Activated naive CD4-positive, alpha-beta T cell treated with anti-CD3 and anti-CD28 coated beads, Interleukin-2, amount 10 ng/mL, durations not matched to agents 7 days and 5 days (primary cell): ENCODE measurements around the gene ENO4.

Experiments
- CTCF ChIA-PET: fragments of 350-600 bp; sonication (Branson Sonifier 250); formaldehyde crosslinking; loops from one replicate; lab custom pipeline; 2021; ENCODE audit warnings: antibody characterized with exemption; lab: Charles Lee
- DNase-seq: peaks from one replicate; pipeline ENCODE4 v3.0.0-alpha.2; 2020
- H3K27ac Mint-ChIP-seq: one replicate; pipeline ENCODE4 v1.8.0; 2021; ENCODE audit warnings: mild to moderate bottlenecking, moderate library complexity, mixed read lengths
- H3K27me3 Mint-ChIP-seq: one replicate; pipeline ENCODE4 v1.8.0; 2021; ENCODE audit warnings: mild to moderate bottlenecking, mixed read lengths
- H3K36me3 Mint-ChIP-seq: one replicate; pipeline ENCODE4 v1.8.0; 2021; ENCODE audit warnings: mixed read lengths
- H3K4me1 Mint-ChIP-seq: one replicate; pipeline ENCODE4 v1.8.0; 2021; ENCODE audit warnings: mixed read lengths
- H3K4me3 Mint-ChIP-seq: one replicate; pipeline ENCODE4 v1.8.0; 2021; ENCODE audit warnings: mild to moderate bottlenecking, moderate library complexity, mixed read lengths
- H3K9me3 Mint-ChIP-seq: one replicate; pipeline ENCODE4 v1.8.0; 2021; ENCODE audit warnings: mixed read lengths

Gene ENO4

DNA sequence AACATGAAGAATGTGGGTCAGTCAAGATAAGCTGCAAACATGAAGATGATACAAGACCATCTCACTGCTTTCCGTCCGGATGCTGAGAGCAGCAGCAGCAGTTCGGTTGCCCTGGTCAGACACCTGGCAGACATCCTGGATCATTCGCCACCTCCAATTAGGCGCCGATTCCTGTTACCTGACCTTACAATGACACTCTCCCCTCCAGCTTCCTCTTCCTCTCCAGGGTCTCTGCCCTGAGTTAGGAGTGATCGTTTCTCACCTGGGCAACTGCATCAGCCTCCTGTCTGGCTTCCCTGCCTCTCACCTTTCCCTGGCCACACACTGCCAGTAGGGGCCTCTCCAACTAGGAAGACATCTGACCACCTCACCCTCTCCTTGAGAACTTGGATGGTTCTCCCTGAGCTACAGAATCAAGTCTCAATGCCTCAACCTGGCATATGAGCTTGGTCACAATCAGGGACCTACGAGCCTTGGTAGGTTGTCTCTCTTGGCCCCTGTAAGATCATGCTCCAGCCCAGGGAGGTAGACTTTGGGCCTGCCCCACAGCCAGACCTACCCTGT, 31.4 kb upstream of the ENO4 start:
- Mint-ChIP-seq H3K36me3 (no peaks in the 10 kb centered on the region), H3K27me3 (peaks cover 20% of the 10 kb centered on the region), H3K4me3 (no peak overlapping the region), H3K9me3 (peaks cover 2% of the 10 kb centered on the region), H3K4me1 (no peaks in the 10 kb centered on the region), H3K27ac (no peak overlapping the region)
- CTCF ChIA-PET = no interaction called here
- no peak for DNase-seq

DNA sequence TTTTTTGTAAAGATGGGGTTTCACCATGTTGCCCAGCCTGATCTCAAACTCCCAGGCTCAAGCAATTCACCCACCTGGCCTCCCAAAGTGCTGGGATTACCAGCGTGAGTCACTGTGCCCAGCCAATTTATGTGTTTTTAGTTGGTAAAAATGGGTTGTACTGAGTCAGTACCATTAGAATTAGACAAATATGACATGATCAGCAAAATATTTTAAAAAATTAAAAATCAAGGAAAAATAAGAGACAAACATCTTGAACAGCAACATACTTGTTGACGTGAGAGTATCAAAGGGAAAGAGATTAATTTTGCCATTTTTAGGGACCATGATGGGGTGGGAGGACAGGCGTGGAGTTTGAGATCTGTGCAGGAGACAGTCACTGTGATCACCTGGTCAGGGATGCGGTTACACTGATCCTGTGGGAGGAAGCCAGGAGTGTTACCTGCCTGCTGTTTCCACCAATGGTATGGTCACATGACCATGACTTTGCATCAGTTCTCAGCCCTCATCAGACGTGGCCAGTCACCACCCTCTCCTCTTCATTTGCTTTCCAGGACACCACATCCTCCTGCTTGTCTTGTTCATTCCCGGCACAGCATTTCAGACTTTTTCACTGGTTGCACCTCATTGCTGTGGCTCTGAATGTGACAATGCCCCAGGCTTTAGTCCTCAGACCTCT, 29.2 kb upstream of the ENO4 start:
- Mint-ChIP-seq H3K27me3 (peaks cover 15% of the 10 kb centered on the region), H3K36me3 (no peaks in the 10 kb centered on the region), H3K9me3 (peaks cover 2% of the 10 kb centered on the region), H3K4me3 (no peak overlapping the region), H3K27ac (no peak overlapping the region), H3K4me1 (no peaks in the 10 kb centered on the region)
- DNase-seq = no peak
- CTCF ChIA-PET = no interaction called here

DNA sequence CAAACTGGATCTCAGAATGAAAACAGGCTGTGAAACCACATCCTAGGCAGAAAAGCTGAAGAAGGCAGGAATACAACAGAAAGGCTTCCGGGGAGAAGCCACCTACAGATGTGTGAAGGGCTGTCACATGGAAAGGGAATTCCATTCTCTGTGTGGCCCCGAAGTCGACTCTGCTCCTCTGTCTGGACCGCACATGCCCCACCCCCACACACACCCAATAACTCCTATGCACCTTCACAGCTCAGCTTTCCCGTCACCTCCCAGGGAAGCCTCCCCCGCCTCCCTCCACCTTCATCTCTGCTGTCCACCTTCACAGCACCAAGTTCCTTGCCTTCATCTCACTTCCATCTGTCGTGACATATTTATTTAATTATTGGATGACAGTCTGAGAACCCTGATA, 23.4 kb upstream of the ENO4 start:
- Mint-ChIP-seq H3K4me1 (no peaks in the 10 kb centered on the region), H3K36me3 (no peaks in the 10 kb centered on the region), H3K27me3 (peaks cover 3% of the 10 kb centered on the region), H3K4me3 (no peak overlapping the region), H3K9me3 (peaks cover under 1% of the 10 kb centered on the region), H3K27ac (no peak overlapping the region)
- DNase-seq = no peak
- CTCF ChIA-PET = no interaction called here

DNA sequence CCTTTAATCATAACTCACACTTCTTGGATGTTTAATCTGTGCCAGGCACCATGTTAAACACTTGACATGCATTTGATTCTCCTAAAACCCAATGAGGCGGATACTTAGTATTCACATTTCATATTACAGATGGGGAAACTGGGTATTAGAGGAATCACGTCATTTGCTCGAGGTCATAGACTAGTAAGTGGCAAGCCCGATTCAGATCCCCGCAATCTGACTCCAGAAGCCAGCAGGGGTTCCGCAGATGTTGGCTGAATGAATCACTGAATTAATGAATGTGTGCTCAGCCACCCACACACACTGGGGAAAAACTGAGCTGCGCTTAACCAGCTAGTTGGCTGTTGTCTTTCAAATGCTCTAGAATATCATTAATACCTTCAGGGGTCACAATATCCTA, 22.5 kb upstream of the ENO4 start:
- H3K27ac Mint-ChIP-seq = no peak overlapping the region
- H3K4me1 Mint-ChIP-seq = no peaks in the 10 kb centered on the region
- no peaks in the 10 kb centered on the region for H3K9me3 Mint-ChIP-seq
- CTCF ChIA-PET = no interaction called here
- H3K4me3 Mint-ChIP-seq = no peak overlapping the region
- no peaks in the 10 kb centered on the region for H3K36me3 Mint-ChIP-seq
- peaks cover 3% of the 10 kb centered on the region for H3K27me3 Mint-ChIP-seq
- no peak for DNase-seq

DNA sequence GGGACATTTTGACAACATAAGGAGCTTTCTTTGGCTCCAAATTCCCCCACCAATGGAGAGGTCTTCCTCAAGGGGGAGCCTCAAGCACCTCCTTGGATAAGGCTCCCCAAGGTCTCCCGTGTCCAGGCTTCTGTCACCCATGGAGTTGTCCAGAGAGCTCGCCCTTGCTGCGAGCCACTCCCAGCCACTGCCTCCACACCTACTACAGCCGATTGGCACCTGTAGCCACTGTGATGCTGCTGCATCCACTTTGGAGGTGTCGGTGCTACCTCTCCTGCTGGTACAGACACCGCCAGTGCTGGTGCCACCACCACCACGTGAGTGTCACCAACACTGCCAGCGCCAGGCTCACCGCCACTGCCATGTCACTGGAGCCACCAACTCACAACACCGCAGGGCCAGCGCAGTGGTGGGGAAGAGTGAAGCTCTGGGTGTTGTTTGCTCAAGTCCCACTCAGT, 22.1 kb upstream of the ENO4 start:
- no peak for DNase-seq
- H3K36me3 Mint-ChIP-seq = no peaks in the 10 kb centered on the region
- H3K9me3 Mint-ChIP-seq = no peaks in the 10 kb centered on the region
- CTCF ChIA-PET = no interaction called here
- H3K27ac Mint-ChIP-seq = no peak overlapping the region
- no peaks in the 10 kb centered on the region for H3K4me1 Mint-ChIP-seq
- H3K27me3 Mint-ChIP-seq = peaks cover 3% of the 10 kb centered on the region
- no peak overlapping the region for H3K4me3 Mint-ChIP-seq

DNA sequence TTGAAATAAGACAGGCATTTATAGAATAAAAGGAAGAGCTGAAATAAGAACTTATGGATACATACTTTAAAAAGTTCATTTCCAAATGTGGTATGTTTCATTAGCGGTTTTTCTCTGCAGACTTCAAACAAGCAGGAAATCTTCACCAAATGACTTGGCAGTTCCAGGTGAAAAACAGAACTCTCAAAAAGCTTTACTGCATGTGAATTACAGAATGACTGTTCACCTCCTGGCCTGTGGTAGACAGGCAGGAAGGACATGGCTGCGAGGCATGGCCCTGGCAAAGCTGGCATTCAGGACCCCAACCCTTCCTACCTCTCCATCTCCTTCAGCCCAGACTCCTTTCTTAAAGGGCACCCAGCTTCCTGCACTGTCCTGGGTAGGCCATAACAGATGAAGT, 21.2 kb upstream of the ENO4 start:
- no peak for DNase-seq
- H3K4me1 Mint-ChIP-seq = no peaks in the 10 kb centered on the region
- H3K9me3 Mint-ChIP-seq = no peaks in the 10 kb centered on the region
- no peaks in the 10 kb centered on the region for H3K36me3 Mint-ChIP-seq
- no peak overlapping the region for H3K4me3 Mint-ChIP-seq
- no peaks in the 10 kb centered on the region for H3K27me3 Mint-ChIP-seq
- H3K27ac Mint-ChIP-seq = no peak overlapping the region
- CTCF ChIA-PET = no interaction called here

DNA sequence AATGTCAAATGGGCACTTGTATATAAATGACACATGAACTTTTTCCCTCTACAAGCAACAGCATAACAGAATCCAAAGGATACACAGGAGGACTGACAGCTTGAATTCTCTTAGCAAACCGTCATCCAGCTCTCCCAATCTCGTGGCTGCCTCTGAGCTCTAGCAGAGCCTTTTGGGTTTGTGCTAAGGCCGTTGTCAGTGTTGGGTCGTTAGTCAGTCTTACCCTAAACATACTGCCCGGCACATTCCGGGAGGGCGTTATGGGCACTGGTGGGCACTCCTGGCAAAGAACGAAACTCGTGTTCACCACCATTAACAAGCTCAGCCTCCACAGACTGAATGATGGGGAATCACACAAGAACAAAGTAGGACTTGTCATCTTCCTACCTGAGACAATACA, 19.6 kb upstream of the ENO4 start:
- no peaks in the 10 kb centered on the region for H3K9me3 Mint-ChIP-seq
- CTCF ChIA-PET = no interaction called here
- H3K36me3 Mint-ChIP-seq = no peaks in the 10 kb centered on the region
- no peak overlapping the region for H3K4me3 Mint-ChIP-seq
- no peaks in the 10 kb centered on the region for H3K4me1 Mint-ChIP-seq
- no peak overlapping the region for H3K27ac Mint-ChIP-seq
- no peaks in the 10 kb centered on the region for H3K27me3 Mint-ChIP-seq
- no peak for DNase-seq

DNA sequence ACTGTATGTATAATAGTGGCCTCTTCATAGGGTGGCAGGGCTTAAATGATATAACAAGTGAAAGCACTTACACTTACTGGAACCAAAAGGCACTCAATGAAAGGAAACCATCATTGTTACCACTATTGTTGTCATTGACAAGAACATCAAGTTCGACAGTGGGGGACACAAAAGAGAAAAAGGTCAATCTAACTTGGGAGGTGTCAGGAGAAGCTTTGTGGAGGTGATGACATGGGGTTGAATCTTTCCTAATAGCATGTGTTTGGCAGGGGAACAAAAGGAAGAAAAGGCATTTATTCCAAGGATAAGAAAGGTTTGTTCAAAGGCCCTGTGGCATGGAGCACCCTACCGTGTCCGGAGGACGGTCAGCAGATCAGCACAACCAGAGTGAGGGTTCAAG, 18.2 kb upstream of the ENO4 start:
- H3K9me3 Mint-ChIP-seq = no peaks in the 10 kb centered on the region
- H3K36me3 Mint-ChIP-seq = no peaks in the 10 kb centered on the region
- no peak overlapping the region for H3K4me3 Mint-ChIP-seq
- H3K4me1 Mint-ChIP-seq = no peaks in the 10 kb centered on the region
- CTCF ChIA-PET = no interaction called here
- no peaks in the 10 kb centered on the region for H3K27me3 Mint-ChIP-seq
- no peak for DNase-seq
- H3K27ac Mint-ChIP-seq = no peak overlapping the region

DNA sequence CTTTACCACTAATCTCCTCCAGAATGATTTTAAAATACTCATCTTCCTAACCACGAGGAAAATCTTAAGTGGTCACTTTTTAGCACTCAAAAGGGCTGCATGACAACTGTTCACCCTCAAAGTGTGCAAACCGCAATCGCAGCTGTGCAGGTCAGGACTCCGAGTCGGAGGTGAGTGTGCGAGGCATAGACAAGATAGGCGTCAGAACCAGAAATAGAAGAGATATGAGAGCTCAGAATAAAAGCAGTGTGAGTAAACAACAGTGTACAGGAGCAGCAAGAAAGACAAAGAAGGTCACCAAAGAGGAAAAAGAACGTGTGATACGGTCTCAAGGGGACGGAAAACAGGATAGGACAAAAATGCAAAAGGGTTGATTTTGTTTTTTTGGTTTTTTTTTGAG, 17.5 kb upstream of the ENO4 start:
- Mint-ChIP-seq H3K9me3 (no peaks in the 10 kb centered on the region), H3K4me1 (no peaks in the 10 kb centered on the region), H3K27ac (no peak overlapping the region), H3K36me3 (no peaks in the 10 kb centered on the region), H3K27me3 (no peaks in the 10 kb centered on the region), H3K4me3 (no peak overlapping the region)
- CTCF ChIA-PET = no interaction called here
- no peak for DNase-seq

DNA sequence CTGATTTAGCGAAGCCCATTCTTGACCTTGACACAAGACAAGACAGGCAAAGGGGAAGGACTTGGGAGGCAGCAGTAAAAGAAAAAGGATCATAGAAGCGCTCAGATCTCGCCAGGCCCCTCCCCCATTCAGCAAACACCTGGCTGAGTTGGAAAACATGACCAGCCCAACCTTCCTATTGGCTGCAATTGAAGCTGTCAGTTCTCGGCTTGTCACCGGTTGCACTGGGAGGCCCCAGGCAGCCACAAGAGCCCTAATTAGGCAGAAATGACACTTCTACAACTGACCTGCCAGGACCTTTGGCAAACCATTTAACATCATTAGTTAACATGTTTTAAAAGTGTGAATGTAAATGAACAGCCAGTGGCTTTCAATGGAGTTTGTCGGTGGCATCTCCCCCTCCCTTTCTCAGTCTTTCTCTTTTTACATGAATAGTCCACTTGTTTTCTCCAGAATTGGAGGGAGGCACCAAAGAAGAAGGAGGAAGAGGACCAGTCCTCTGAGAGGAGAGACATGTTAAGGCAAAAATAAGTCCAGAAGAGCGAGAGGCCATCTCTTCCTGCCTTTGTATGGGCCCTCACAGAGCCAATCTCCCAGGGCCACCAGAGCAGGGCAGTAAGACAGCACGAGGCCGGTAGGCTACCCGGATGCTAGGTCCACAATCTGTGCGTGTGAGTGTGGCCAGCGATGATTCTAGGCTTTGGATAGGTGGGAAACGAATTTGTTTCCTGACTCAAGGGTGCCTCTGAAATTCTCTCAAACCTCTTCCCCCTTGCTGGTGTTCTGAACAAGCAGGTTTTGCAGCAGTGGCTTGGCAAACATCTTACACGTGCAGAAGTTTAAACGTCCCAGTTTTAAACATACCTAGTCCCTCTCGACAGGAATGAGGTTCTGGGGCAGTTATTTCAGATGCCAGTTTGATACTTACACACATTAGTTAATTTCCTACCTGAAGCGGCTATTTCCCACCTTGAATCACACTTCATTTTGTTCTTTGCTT, 15.0 kb upstream of the ENO4 start:
- CTCF ChIA-PET = no interaction called here
- DNase-seq = no peak
- no peak overlapping the region for H3K4me3 Mint-ChIP-seq

DNA sequence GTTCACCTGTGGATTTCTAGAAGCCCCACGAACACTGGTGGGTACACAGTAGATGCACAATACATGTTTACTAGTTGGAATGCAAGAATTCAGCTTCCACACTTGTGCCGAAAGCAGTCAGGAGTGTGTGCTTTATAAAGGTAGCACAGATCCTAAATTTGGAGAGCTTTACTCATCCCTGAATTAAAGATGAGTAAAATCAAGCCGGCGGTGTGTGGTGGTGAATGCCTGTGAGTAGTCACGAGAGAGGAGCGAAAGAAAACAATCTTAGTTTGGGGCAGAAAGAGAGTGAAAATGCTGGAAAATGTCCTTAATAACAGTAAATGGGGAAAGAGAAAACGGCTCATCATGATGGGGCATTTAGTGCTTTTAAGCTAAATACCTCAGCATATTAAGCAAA, 13.6 kb upstream of the ENO4 start:
- Mint-ChIP-seq H3K27me3 (no peaks in the 10 kb centered on the region), H3K4me1 (no peaks in the 10 kb centered on the region), H3K4me3 (no peak overlapping the region), H3K27ac (no peak overlapping the region), H3K9me3 (no peaks in the 10 kb centered on the region), H3K36me3 (no peaks in the 10 kb centered on the region)
- DNase-seq = no peak
- CTCF ChIA-PET = no interaction called here

More for the DNA sequence above, 15.0 kb upstream of the ENO4 start:
- Mint-ChIP-seq H3K36me3 (no peaks in the 10 kb centered on the region), H3K27ac (no peak overlapping the region), H3K4me1 (no peaks in the 10 kb centered on the region), H3K27me3 (no peaks in the 10 kb centered on the region), H3K9me3 (no peaks in the 10 kb centered on the region)

DNA sequence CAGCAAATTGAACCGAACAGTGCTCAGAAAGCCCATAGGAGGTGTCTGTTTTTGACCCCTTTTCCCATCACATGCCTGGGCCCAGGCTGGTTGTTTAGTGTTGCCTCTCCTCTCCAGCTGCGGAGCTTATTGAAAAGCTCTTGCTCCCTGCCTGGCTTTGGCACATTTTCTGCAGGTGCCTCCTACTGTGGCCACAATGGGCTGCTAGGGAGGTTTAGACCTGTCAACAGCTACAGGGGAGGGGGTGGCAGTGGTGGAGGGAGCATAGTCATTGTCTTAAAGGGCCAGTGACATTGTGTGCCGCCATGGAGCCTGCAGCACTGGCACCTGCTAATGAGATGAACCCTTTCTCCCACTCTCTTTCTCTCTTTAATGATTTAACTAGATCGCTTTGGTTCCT, 13.2 kb upstream of the ENO4 start:
- H3K36me3 Mint-ChIP-seq = no peaks in the 10 kb centered on the region
- no peak for DNase-seq
- H3K27me3 Mint-ChIP-seq = no peaks in the 10 kb centered on the region
- no peaks in the 10 kb centered on the region for H3K4me1 Mint-ChIP-seq
- no peaks in the 10 kb centered on the region for H3K9me3 Mint-ChIP-seq
- no peak overlapping the region for H3K27ac Mint-ChIP-seq
- CTCF ChIA-PET = no interaction called here
- H3K4me3 Mint-ChIP-seq = no peak overlapping the region

DNA sequence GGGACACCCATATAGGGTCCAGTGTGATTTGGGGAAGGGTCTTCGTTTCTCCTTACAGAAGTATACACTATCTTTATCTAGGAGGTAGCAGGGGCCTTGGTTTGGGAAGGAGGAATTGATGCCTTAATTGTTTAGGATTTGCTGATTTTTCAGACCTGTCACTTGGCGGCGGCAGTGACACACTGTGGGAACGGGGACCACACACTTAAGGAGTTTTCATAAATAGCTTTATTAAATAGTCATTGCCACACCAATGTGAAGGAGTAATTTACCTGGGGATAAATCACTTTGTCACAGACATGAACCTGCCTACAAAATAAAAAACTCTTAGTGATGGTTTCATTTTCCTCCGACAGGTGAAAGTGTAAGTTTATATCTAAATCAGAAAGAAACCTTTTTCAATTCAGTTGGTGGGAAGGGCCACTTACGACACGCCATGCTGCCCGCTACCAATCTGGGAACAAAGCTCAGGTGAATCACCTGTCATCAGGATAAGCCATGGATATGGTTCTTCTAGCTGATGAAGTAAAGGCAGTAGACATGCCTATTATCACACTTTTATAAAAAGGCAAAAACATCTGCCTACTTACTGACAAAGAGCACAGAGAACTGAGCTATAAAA, 12.3 kb upstream of the ENO4 start:
- H3K27ac Mint-ChIP-seq = no peak overlapping the region
- H3K4me3 Mint-ChIP-seq = no peak overlapping the region
- DNase-seq = no peak
- H3K4me1 Mint-ChIP-seq = no peaks in the 10 kb centered on the region
- H3K36me3 Mint-ChIP-seq = no peaks in the 10 kb centered on the region
- no peaks in the 10 kb centered on the region for H3K9me3 Mint-ChIP-seq
- CTCF ChIA-PET = interaction anchor here (0.6 to 1.1 kb wide), 2 partner anchors 338 to 530 kb away, joined by 3 to 4 read pairs; no protein-coding TSS in a partner anchor
- no peaks in the 10 kb centered on the region for H3K27me3 Mint-ChIP-seq

DNA sequence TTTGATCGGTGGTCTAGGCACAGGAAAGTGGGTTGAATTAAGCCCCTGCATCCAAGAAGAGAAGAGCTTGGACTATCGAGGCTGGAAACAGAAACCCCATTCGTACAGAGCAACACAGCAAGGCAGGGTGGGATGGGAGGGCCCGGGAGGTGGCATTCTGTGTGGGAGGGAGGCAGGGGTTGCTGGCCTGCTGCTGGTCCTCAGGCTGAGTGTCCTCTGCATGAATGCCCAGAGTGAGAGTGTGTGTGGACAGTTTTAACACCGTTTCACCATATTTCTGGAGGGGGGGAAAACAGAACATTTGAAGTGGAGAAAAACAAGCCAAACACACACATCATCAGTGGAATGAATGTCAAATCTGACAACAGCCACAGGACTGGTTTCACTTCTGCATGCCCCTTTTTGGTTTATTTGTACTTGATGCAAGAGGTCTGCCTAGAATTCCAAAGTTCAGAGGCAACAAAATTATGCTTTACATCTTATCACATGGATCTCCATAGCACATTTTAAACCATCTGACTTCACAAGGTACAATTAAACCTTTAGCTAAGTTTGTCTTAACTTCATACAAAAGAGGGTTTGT, 11.1 kb upstream of the ENO4 start:
- Mint-ChIP-seq H3K27ac (no peak overlapping the region), H3K4me3 (no peak overlapping the region), H3K9me3 (no peaks in the 10 kb centered on the region), H3K36me3 (no peaks in the 10 kb centered on the region), H3K27me3 (no peaks in the 10 kb centered on the region), H3K4me1 (no peaks in the 10 kb centered on the region)
- CTCF ChIA-PET = no interaction called here
- no peak for DNase-seq
